Measurements from ENCODE around the gene EDIL3. TPM values are rescaled to one million over a fixed set of nuclear protein-coding genes. Genes with fewer than 3 reads are reported as not detected.

EDIL3 gene
- total RNA-seq, 3 donors from 2014 or later: 29.7 to 39.8 (median 39.6) TPM

DNA sequence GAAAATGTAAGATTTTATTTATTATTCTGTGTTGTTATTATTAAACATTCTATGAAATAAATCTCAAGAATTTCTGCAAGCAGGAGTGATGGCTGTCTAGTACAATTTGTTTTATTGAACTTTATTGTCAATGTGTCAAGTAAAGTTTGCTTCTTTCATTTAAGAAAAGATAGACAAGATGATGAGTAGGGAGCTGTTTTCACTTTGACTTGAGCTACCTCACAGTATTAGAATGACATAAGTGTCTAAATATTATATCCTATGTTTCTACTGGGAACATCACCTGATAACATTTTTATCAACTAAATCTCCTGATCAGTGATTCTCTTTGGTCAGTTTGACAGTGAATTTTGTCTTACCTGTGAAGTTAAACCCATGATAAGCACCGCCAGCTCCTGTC is 12.7 kb upstream of the EDIL3 start:
- Histone ChIP-seq H3K36me3 (ENCODE audit: low read depth) (no peaks in the 10 kb centered on the region), H3K9me3 (no peaks in the 10 kb centered on the region), H3K4me3 (no peak overlapping the region), H3K4me1 (ENCODE audit: low read depth) (no peaks in the 10 kb centered on the region)
- DNase-seq: no peak
- intact Hi-C loops (cut with DNase I, micrococcal nuclease): no loop called here
- no peak for ATAC-seq
- TF ChIP-seq, protein P1, sequence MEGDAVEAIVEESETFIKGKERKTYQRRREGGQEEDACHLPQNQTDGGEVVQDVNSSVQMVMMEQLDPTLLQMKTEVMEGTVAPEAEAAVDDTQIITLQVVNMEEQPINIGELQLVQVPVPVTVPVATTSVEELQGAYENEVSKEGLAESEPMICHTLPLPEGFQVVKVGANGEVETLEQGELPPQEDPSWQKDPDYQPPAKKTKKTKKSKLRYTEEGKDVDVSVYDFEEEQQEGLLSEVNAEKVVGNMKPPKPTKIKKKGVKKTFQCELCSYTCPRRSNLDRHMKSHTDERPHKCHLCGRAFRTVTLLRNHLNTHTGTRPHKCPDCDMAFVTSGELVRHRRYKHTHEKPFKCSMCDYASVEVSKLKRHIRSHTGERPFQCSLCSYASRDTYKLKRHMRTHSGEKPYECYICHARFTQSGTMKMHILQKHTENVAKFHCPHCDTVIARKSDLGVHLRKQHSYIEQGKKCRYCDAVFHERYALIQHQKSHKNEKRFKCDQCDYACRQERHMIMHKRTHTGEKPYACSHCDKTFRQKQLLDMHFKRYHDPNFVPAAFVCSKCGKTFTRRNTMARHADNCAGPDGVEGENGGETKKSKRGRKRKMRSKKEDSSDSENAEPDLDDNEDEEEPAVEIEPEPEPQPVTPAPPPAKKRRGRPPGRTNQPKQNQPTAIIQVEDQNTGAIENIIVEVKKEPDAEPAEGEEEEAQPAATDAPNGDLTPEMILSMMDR (IDR thresholded peaks at IDR 0.05): no peak

DNA sequence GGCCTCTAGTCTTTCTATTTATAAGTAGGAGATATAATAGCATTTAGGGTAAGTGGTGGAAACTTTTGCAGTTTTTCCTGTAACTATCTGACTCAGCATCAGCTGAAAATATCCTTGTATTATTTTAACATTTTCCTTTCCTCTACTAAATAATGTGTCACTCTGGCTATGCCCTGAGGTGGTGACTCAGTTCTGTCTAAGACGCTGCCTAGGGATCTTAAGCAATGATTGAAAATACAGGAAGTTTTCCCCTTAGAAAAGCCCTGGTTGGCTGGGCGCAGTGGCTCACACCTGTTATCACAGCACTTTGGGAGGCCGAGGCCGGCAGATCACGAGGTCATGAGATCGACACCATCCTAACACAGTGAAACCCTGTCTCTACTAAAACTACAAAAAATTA is 9.3 kb upstream of the EDIL3 start:
- TF ChIP-seq, protein P1 (IDR thresholded peaks at IDR 0.05): no peak
- no peaks in the 10 kb centered on the region for H3K4me1 ChIP-seq (ENCODE audit: low read depth)
- DNase-seq (no peak), ATAC-seq (no peak)
- no peaks in the 10 kb centered on the region for H3K36me3 ChIP-seq (ENCODE audit: low read depth)
- intact Hi-C loops (cut with DNase I, micrococcal nuclease): no loop called here
- no peak overlapping the region for H3K4me3 ChIP-seq
- no peaks in the 10 kb centered on the region for H3K9me3 ChIP-seq

DNA sequence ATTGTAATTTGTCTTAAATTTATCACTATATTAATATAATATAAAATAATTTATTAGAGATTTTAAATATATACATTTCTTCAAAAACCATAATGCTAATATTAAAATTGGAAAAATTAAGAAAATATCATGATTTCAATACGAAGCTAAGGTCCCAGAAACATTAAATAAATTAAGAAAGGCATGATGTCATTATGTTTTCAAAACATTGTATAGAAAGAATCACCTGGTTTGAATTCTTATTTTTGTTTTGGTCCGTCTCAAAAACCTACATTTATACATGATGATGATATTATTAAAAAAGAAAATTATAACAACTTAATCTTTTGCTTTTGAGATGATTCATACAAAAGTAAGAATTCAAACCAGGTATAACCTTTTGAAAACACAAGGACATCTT is 8.2 kb upstream of the EDIL3 start:
- TF ChIP-seq, protein P1 (IDR thresholded peaks at IDR 0.05): no peak
- intact Hi-C loops (cut with DNase I, micrococcal nuclease): no loop called here
- H3K9me3 ChIP-seq: no peaks in the 10 kb centered on the region
- H3K4me1 ChIP-seq (ENCODE audit: low read depth): no peaks in the 10 kb centered on the region
- no peak for DNase-seq
- no peaks in the 10 kb centered on the region for H3K36me3 ChIP-seq (ENCODE audit: low read depth)
- ATAC-seq: no peak
- H3K4me3 ChIP-seq: no peak overlapping the region

DNA sequence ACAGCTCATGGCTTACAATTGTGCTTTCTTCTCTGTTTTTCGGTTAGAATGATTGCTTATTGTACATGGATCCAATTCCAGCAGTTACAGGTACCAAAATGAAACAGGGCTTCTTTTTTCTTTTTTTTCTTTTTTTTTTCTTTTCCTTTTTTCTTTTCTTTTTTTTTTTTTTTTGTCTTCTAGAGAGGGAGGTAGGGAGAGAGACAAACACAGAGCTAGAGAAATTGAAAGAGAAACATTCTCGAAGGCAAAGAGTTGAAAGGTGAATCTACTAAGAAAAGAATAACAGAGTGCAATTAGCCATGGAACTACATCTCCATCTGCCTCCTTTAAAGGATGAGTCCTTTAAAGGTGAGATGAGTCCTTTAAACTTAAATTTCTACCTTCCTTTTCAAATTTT is 1.0 kb upstream of the EDIL3 start:
- no peak overlapping the region for H3K4me3 ChIP-seq
- H3K36me3 ChIP-seq (ENCODE audit: low read depth): no peaks in the 10 kb centered on the region
- peaks cover 10% of the 10 kb centered on the region for H3K4me1 ChIP-seq (ENCODE audit: low read depth)
- ATAC-seq (no peak), DNase-seq (no peak)
- intact Hi-C loops (cut with DNase I, micrococcal nuclease): no loop called here
- no peaks in the 10 kb centered on the region for H3K9me3 ChIP-seq
- TF ChIP-seq, protein P1 (IDR thresholded peaks at IDR 0.05): no peak

DNA sequence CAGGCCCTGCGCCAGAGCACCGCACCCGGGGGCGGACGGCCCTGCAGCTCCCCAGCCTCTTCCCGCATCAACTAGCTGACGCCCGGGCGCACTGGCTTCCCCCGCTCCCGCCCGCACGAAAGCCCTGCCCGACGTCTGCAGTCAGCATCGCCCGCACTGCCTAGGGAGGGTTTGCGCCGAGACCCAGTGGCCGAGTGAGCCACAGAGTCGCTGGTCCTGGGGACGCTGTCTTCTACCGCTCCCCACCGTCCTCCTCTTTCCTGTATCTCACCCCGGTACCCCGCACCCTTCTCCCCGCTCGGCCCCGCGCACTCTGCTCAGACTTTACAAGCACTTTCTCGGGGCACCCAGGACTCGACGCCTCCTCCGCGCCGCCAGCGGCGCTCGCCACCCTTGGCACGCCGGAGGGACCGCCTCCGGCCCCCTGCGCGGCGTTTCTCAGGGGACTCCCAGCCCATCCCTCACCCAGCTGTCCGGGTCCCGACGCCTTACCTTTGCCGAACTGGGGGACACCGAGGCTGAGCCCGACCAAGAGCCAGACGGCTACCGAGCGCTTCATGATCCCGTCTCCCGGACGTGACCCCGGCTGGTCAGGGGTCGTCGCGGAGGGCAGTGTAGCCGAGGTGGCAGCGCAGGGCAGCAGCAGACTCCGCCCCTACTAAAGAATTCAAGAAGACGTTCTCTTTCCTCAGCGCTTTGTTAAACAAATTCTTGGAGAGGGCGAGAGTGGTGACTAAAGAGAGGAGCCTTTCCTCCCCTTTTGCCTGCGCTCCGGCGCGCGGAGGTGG is 670 bp downstream of the EDIL3 start:
- ATAC-seq (peak; percentile 37), DNase-seq (peak; percentile 44 to 74 (median 65))
- peaks cover 10% of the 10 kb centered on the region for H3K4me1 ChIP-seq (ENCODE audit: low read depth)
- TF ChIP-seq, protein P1 (IDR thresholded peaks at IDR 0.05): no peak
- H3K4me3 ChIP-seq: peak overlapping the region; percentile 69
- H3K36me3 ChIP-seq (ENCODE audit: low read depth): no peaks in the 10 kb centered on the region
- intact Hi-C loops (cut with DNase I, micrococcal nuclease): no loop called here
- H3K9me3 ChIP-seq: no peaks in the 10 kb centered on the region
